Right renal cortex interstitium (tissue), 3 donors: ENCODE data around the gene SCRN2. TPM values are rescaled to one million over a fixed set of nuclear protein-coding genes. Genes with fewer than 3 reads are reported as not detected.

Source experiments
- DNase-seq, 3 donors: peaks; one replicate each; pipeline ENCODE4 v3.0.0-alpha.2; 2013; ENCODE audit warnings: low read depth in 3 of 3, low spot score in 2 of 3
- polyA plus RNA-seq, 3 donors: library from polyadenylated mRNA; unstranded; fragments of 120-200 nt; gene quantifications; one replicate each; pipeline ENCODE4 v1.2.1, GENCODE V29; 2013; ENCODE audit not compliant: insufficient read length in 3 of 3

The SCRN2 gene
- polyA plus RNA-seq, 3 donors, result 40.6 to 61.8 (median 55.4) TPM

- no peak for DNase-seq
Measured at GRCh38 chr17:47847341-47848197, 6.5 kb upstream of the SCRN2 start.

DNA sequence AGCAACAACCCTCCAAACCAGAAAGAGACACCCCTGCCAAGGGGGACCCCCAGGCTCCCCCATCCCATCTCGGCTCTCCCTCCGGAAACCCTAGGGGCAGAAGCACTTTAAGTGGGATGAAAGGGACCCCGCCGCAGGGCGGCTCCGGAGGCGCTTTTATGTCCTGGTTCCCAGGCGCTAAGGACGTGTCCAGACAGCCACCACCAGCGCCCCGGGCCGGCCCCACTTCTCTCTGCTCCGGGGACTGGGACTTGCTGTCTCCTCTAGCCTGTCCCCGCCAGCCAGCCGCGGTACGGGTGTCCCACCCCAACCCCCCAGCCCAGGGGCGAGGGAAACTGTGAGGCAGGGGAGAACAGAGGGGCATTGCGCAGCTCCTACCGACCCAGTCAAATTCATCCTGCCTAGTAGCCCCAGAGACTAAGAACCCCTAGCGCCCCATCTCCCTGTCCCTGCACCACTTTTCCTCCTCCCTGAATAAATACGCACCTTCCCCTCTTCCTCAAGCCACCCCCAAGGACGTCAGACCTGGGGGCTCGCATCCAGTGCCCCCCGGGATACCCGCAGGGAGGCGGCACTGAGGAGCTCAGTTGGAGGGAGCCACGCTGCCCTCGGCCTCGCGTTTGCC lies 5.8 kb upstream of the SCRN2 start:
- no peak for DNase-seq

DNA sequence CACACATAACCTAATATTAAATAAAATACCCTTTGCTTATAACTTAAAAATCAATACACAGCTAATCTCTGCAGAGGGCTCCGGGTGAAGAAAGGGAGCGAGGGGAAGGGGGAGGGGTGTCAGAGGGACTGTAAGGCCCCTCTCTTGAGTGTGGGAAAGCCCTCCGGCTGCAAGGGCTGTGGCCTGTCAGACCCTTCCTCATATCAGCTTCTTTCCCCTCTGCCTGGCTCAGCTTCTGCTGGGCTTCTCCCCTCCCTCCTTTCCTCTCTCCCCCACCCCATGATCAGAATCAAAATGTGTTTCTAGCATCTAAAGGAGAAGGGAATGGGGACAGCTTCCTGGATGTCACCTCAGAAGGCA lies 4.6 kb upstream of the SCRN2 start:
- no peak for DNase-seq

- DNase-seq, result no peak
Measured at GRCh38 chr17:47844814-47845715, 4.0 kb upstream of the SCRN2 start.

- no peak for DNase-seq
Measured at GRCh38 chr17:47844227-47844626, 3.2 kb upstream of the SCRN2 start.

GRCh38 chr17:47843391-47843730 lies 2.3 kb upstream of the SCRN2 start:
- no peak for DNase-seq

- no peak for DNase-seq
Measured at GRCh38 chr17:47841488-47842291, 617 bp upstream of the SCRN2 start.

GRCh38 chr17:47840001-47840741 lies 902 bp downstream of the SCRN2 start:
- DNase-seq, result no peak

DNA sequence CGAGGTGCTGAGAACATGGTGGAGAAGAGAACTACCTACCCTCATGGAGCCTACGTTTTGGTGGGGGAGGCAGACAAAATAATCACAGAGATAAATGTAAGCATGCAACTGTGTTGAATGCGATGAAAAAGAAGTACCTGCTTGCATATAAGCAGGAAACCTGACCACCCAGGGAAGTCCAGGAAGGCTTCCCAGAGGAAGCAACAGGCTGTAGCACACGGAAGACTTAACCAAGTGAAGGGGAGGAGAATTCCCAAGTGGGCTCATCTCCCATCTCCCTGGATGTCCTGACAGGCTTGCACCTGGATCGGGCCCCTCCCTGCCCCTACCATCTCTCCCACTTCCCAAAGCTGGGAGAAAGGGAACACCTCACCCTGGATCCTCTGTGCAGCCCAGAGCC lies 2.0 kb downstream of the SCRN2 start:
- DNase-seq, result no peak

GRCh38 chr17:47838636-47839035 lies 2.4 kb downstream of the SCRN2 start:
- no peak for DNase-seq

GRCh38 chr17:47837401-47838039 lies 3.6 kb downstream of the SCRN2 start:
- no peak for DNase-seq

GRCh38 chr17:47836601-47837000 lies 4.5 kb downstream of the SCRN2 start:
- no peak for DNase-seq

- no peak for DNase-seq
Measured at GRCh38 chr17:47834756-47835155, 6.3 kb downstream of the SCRN2 start.

DNA sequence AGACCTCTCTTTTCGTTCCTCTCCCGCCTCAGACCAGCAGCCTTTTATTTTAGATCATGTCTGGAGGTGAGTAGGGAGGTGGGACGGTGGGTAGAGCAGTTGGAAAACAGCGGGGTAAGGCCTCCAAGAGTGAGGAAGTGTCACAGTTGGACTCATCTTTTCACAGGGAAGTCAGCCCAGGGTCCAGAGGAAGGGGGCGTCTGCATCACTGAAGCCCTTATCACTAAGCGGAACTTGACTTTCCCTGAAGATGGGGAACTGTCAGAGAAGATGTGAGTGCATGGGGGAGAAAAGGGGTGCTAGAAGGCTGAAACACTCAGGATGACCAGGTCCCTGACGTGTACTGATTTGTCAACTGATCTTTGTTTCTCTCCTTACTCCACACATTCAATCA lies 9.1 kb downstream of the SCRN2 start:
- no peak for DNase-seq

GRCh38 chr17:47831003-47831933 lies 9.8 kb downstream of the SCRN2 start, which contains the start of the genes LRRC46 and MRPL10:
Gene LRRC46 (plus strand): TSS chr17:47831670. CDS start chr17:47831990, 320 bp downstream.
Gene MRPL10 (minus strand): TSS chr17:47831541. CDS start chr17:47831511, 30 bp downstream.
- peak; percentile 88 to 92 (median 90) for DNase-seq

DNA sequence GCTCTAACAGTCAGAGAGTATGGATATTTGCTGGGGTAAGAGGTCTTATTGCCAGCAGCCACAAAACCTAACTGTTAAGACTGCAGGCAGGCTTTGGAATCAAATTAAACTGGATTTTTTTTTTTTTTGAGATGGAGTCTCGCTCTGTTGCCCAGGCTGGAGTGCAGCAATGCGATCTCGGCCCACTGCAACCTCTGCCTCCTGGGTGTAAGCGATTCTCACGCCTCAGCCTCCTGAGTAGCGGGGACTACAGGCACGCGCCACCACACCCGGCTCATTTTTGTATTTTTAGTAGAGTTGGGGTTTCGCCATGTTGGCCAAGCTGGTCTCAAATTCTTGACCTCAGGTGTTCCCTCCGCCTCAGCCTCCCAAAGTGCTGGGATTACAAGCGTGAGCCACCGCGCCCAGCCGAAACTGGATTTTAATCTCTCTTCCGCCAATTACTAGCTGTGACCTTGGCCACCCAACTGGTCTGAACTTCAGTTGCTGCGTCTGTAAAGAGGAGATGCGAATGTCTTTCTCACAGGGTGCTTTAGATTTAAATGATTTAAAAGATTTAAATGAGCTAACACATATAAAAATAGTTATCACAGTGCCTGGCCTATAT lies 10.6 kb downstream of the SCRN2 start:
- DNase-seq, result no peak

- no peak for DNase-seq
Measured at GRCh38 chr17:47829870-47830269, 11.2 kb downstream of the SCRN2 start.

DNA sequence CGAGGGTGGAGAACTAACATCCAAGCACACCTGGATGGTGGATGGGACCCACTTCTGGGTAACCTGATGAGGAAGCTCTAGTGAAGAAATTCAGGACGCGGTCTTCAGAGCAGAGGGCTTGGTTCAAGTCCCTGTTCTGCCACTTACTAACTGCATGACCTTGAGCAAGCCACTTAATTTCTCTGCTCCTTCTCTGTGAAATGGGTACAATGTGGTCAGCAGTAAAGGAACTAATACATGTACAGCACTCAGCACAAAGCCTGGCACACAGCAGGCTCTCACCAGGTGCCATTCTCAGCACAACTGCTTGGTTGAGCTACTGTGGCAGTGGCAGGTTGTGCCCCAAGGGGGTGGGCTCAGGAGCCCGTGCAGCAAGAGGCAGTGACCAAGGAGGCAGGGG lies 17.6 kb downstream of the SCRN2 start:
- no peak for DNase-seq
